Thymus (tissue), 11 donors: ENCODE results near the gene NDUFB7. TPM values are rescaled to one million over a fixed set of nuclear protein-coding genes. Genes with fewer than 3 reads are reported as not detected.

Experiments
- DNase-seq, 9 donors: peaks; one replicate each; pipeline ENCODE4 v3.0.0-alpha.2; 2013; ENCODE audit warnings: low spot score in 9 of 9, low read depth in 6 of 9, missing footprints in 1 of 9
- H3K27ac ChIP-seq, 2 donors: one replicate each; pipeline ENCODE4 v1.5.1; 2013; ENCODE audit warnings: control low read depth in 1 of 2, low read depth in 1 of 2, low read length in 1 of 2, mild to moderate bottlenecking in 1 of 2, moderate library complexity in 1 of 2
- H3K27me3 ChIP-seq, 2 donors: one replicate each; pipeline ENCODE4 v1.5.1; 2013; ENCODE audit warnings: low read length in 1 of 2; ENCODE audit not compliant: control insufficient read depth in 2 of 2, insufficient read depth in 1 of 2
- H3K36me3 ChIP-seq, 2 donors: one replicate each; pipeline ENCODE4 v1.5.1; 2013; ENCODE audit warnings: low read length in 1 of 2, mild to moderate bottlenecking in 1 of 2, moderate library complexity in 1 of 2; ENCODE audit not compliant: control insufficient read depth in 2 of 2, insufficient read depth in 2 of 2
- H3K4me1 ChIP-seq, 2 donors: one replicate each; pipeline ENCODE4 v1.5.1; 2013; ENCODE audit warnings: low read length in 2 of 2; ENCODE audit not compliant: control insufficient read depth in 2 of 2, insufficient read depth in 2 of 2
- H3K4me3 ChIP-seq, 2 donors: one replicate each; pipeline ENCODE4 v1.5.1; 2013; ENCODE audit warnings: low read length in 2 of 2, control low read depth in 1 of 2, mild to moderate bottlenecking in 1 of 2
- H3K9me3 ChIP-seq, 2 donors: one replicate each; pipeline ENCODE4 v1.5.1; 2013; ENCODE audit warnings: low read length in 1 of 2, mild to moderate bottlenecking in 1 of 2; ENCODE audit not compliant: control insufficient read depth in 2 of 2, insufficient read depth in 1 of 2
- WGBS: extraction: QIAGEN DNeasy Blood & Tissue Kit; methylation state at CpG from one replicate; pipeline ENCODE4 v1.1.7; 2013; 5-methylcytosine and 5-hydroxymethylcytosine counted together
- polyA plus RNA-seq: library from polyadenylated mRNA; stranded (reverse); fragments of 200-250 nt; gene quantifications from one replicate; pipeline ENCODE4 v1.2.3, GENCODE V29; 2013
- total RNA-seq: library from RNA; stranded (reverse); fragments of 120-200 nt; gene quantifications from one replicate; pipeline ENCODE4 v1.2.4, GENCODE V29; 2013
- donor health status: healthy.

NDUFB7 gene
- total and polyA plus RNA-seq, 2 donors: 216 to 255 TPM

- Histone ChIP-seq H3K27me3 (no peaks in the 10 kb centered on the region), H3K36me3 (no peaks in the 10 kb centered on the region), H3K9me3 (peaks cover 0 to 7% of the 10 kb centered on the region in 2 donors), H3K4me3 (no peak overlapping the region), H3K27ac (peak overlapping the region; percentile 10 to 55), H3K4me1 (peaks cover 5 to 34% of the 10 kb centered on the region in 2 donors)
- no peak for DNase-seq
- WGBS: 89% methylated on average over 6 of the region's 6 CpGs
Observed at GRCh38 chr19:14525729-14526128, 46.1 kb downstream of the NDUFB7 start.

- Histone ChIP-seq H3K4me3 (no peak overlapping the region), H3K27me3 (no peaks in the 10 kb centered on the region), H3K27ac (no peak overlapping the region), H3K36me3 (peaks cover 10 to 12% of the 10 kb centered on the region in 2 donors), H3K4me1 (peaks cover 12 to 50% of the 10 kb centered on the region in 2 donors), H3K9me3 (peaks cover 0 to 4% of the 10 kb centered on the region in 2 donors)
- DNase-seq: no peak
- WGBS: 98% methylated on average over 4 of the region's 4 CpGs
Observed at GRCh38 chr19:14520543-14520942, 51.3 kb downstream of the NDUFB7 start.

DNA sequence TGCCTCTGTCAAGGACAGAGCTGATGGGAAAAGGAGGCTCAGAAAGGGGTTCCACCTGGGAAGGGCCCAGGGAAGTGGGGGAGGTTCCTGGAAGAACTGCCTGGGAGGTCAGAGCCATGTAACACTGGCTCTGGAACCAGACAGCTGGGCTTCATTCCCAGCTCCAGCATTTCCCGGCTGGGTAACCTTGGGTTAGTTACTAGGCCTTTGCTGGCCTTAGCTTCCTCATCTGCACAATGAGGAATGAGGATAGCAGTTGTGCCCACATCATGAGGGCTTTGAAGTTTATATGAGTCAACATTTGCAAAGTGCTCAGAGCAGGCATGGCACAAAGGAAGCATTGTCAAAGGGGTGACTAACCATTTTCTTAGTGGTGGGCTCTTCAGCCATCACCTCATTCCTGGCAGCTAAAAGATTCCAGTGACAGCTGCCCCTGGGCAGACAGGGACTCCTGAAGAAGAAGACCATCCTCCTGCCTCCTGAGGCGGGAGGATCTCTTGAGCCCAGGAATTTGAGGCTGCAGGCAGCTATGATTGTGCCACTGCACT, 51.9 kb downstream of the NDUFB7 start:
- H3K27me3 ChIP-seq: no peaks in the 10 kb centered on the region
- H3K36me3 ChIP-seq: peaks cover 16 to 18% of the 10 kb centered on the region in 2 donors
- peaks cover 0 to 4% of the 10 kb centered on the region in 2 donors for H3K9me3 ChIP-seq
- 95% methylated on average over 2 of the region's 2 CpGs for WGBS
- H3K4me3 ChIP-seq: no peak overlapping the region
- H3K27ac ChIP-seq: peak overlapping the region in 1 of 2 donors; percentile 68
- H3K4me1 ChIP-seq: peaks cover 18 to 56% of the 10 kb centered on the region in 2 donors
- no peak for DNase-seq

DNA sequence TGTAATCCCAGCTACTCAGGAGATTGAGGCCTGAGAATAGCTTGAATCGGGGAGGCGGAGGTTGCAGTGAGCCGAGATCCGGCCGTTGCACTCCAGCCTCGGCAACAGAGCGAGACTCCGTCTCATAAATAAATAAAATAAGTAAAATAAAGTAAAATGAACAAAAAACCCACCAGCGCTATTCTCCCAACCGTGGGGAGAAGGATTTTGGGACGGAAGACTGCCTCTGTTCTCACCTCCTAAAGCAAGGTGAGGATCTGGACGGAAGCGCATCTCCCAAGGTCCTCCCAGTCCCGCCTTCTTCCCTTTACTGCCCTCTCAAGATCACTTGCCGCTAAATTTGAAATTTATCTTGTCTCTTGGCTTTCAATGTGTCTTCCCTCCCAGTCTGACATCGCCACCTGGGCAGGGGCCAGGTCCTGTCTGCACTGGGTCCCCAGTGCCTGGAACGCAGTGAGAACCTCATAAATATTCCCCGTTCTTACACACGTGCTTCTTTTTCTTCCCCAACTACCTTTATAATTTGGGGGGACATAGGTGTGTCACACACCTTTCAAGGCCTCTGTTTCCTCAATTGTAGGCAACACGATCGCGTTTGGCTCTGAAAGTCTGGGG, 52.5 kb downstream of the NDUFB7 start:
- Histone ChIP-seq H3K9me3 (peaks cover 0 to 4% of the 10 kb centered on the region in 2 donors), H3K4me1 (peaks cover 24 to 58% of the 10 kb centered on the region in 2 donors), H3K27me3 (no peaks in the 10 kb centered on the region), H3K36me3 (peaks cover 22 to 24% of the 10 kb centered on the region in 2 donors), H3K27ac (peak overlapping the region; percentile 36 to 93), H3K4me3 (no peak overlapping the region)
- DNase-seq: no peak
- WGBS: 98% methylated on average over 22 of the region's 22 CpGs

- peaks cover 25 to 57% of the 10 kb centered on the region in 2 donors for H3K4me1 ChIP-seq
Observed at GRCh38 chr19:14517840-14518505, 53.9 kb downstream of the NDUFB7 start, which contains the start of gene DNAJB1. Gene DNAJB1, minus strand, starts transcription at chr19:14518397. Its CDS starts 48 bp downstream, at chr19:14518349.

DNA sequence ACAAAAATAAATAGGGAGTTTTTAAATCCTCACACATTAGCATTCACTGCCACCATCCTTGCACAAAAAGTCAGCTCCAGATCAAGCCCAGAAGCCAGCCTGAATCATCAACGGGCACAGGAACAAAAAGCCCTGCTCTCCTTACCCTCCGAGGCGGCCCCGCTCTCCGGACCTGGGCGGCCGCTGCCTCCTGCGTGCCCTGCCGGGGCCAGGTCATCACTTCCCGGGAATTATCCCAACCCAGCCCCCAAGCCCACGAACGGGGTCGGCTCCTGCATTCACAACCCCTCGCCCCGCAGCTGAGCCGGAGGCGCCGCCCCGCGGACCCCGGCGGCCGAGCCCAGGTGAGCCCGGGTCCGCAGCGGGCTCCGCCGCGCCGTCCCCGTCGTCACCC, 54.4 kb downstream of the NDUFB7 start:
- H3K9me3 ChIP-seq: peaks cover 0 to 4% of the 10 kb centered on the region in 2 donors
- peak overlapping the region; percentile 70 to 98 for H3K4me3 ChIP-seq
- WGBS: under 1% methylated on average over 32 of the region's 32 CpGs
- H3K36me3 ChIP-seq: peaks cover 26 to 32% of the 10 kb centered on the region in 2 donors
- no peak for DNase-seq
- H3K27me3 ChIP-seq: no peaks in the 10 kb centered on the region
- peak overlapping the region; percentile 97 to 100 for H3K27ac ChIP-seq
- H3K4me1 ChIP-seq: peaks cover 25 to 53% of the 10 kb centered on the region in 2 donors

More at GRCh38 chr19:14517840-14518505, 53.9 kb downstream of the NDUFB7 start, which contains the start of gene DNAJB1:
- Histone ChIP-seq H3K9me3 (peaks cover 0 to 4% of the 10 kb centered on the region in 2 donors), H3K4me3 (peak within 1 kb of the TSS; percentile 70 to 98), H3K36me3 (peaks cover 26 to 32% of the 10 kb centered on the region in 2 donors), H3K27me3 (no peaks in the 10 kb centered on the region), H3K27ac (peak within 1 kb of the TSS; percentile 97 to 100)
- DNase-seq: peak in 6 of 9 donors; percentile 59 to 95 (median 72)
- WGBS: under 1% methylated on average over 82 of the region's 82 CpGs

DNA sequence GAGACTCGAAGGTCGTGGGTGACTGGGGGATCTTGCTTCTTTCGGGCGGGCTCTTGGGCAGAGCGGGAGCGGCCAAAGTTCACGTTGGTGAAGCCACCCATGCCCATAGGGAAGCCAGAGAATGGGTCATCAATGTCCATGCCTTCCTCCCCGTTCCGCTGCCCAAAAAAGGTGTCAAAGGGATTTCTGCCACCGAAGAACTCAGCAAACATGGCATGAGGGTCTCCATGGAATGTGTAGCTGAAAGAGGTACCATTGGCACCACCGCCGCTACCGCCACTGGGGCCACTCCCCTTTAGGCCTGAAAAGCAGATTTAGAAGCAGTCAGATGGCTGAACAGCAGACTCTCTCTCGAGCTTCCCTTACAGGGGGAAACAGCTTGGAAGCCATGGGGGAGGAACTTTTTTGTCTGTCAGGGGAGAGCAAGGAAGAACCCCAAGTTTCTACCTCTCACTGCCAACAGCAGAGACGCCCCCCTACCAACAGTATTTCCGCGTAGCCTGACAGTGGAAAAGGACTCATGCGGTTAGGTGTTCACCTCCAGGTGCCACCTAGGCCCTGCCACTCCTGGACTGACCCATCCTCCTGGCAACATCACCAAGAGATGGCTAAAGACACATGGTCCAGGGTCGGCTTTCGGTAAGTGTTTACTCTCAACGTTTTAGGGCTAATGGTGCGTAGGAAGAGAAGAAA, 55.0 kb downstream of the NDUFB7 start:
- 44% methylated on average over 22 of the region's 22 CpGs for WGBS
- H3K27ac ChIP-seq: peak overlapping the region in 1 of 2 donors; percentile 100
- H3K4me1 ChIP-seq: peaks cover 25 to 47% of the 10 kb centered on the region in 2 donors
- peak overlapping the region; percentile 70 to 98 for H3K4me3 ChIP-seq
- DNase-seq: peak in 2 of 9 donors; percentile 29 to 59
- peaks cover 26 to 32% of the 10 kb centered on the region in 2 donors for H3K36me3 ChIP-seq
- no peaks in the 10 kb centered on the region for H3K27me3 ChIP-seq
- H3K9me3 ChIP-seq: peaks cover 0 to 4% of the 10 kb centered on the region in 2 donors
